ENCODE results near the gene NUP210L. TPM values are rescaled to one million over a fixed set of nuclear protein-coding genes. Genes with fewer than 3 reads are reported as not detected.

Gene NUP210L
- total and polyA plus RNA-seq, 9 of the 15 experiments (the other 6 are each of a cell fraction or from before 2014, with no cell fraction given): 0.01 to 0.04 TPM; not detected in 7

- TF ChIP-seq TOE1 (IDR thresholded peaks at IDR 0.05; ENCODE audit: borderline replicate concordance): 0 out of 2 replicates have a peak, but pooled peaks have one; percentile 31
- no peak for TF ChIP-seq TOE1 (CRISPR knock-in tag; IDR thresholded peaks at IDR 0.05; ENCODE audit: borderline replicate concordance, low read depth)
- TF ChIP-seq ZNF165 (CRISPR knock-in tag; IDR thresholded peaks at IDR 0.05; ENCODE audit: borderline replicate concordance): no peak
- peak; percentile 96 for TF ChIP-seq JUND (IDR thresholded peaks at IDR 0.05; ENCODE audit: borderline replicate concordance, low read depth, low read length)
- TF ChIP-seq JUND (tag; IDR thresholded peaks at IDR 0.05; ENCODE audit: borderline replicate concordance, low read depth, low read length): peak; percentile 90; the same call in 2 of the 3 replicates
- no peak for TF ChIP-seq RAD51 (IDR thresholded peaks at IDR 0.05; ENCODE audit: borderline replicate concordance, low read depth)
- TF ChIP-seq, protein P1, sequence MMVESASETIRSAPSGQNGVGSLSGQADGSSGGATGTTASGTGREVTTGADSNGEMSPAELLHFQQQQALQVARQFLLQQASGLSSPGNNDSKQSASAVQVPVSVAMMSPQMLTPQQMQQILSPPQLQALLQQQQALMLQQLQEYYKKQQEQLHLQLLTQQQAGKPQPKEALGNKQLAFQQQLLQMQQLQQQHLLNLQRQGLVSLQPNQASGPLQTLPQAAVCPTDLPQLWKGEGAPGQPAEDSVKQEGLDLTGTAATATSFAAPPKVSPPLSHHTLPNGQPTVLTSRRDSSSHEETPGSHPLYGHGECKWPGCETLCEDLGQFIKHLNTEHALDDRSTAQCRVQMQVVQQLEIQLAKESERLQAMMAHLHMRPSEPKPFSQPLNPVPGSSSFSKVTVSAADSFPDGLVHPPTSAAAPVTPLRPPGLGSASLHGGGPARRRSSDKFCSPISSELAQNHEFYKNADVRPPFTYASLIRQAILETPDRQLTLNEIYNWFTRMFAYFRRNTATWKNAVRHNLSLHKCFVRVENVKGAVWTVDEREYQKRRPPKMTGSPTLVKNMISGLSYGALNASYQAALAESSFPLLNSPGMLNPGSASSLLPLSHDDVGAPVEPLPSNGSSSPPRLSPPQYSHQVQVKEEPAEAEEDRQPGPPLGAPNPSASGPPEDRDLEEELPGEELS (CRISPR knock-in tag; IDR thresholded peaks at IDR 0.05; ENCODE audit: borderline replicate concordance): no peak
- TF ChIP-seq HES1 (IDR thresholded peaks at IDR 0.05; ENCODE audit: low read depth): no peak
- TF ChIP-seq KAT8 (IDR thresholded peaks at IDR 0.05; ENCODE audit: low read depth): no peak
- TF ChIP-seq, protein P2, sequence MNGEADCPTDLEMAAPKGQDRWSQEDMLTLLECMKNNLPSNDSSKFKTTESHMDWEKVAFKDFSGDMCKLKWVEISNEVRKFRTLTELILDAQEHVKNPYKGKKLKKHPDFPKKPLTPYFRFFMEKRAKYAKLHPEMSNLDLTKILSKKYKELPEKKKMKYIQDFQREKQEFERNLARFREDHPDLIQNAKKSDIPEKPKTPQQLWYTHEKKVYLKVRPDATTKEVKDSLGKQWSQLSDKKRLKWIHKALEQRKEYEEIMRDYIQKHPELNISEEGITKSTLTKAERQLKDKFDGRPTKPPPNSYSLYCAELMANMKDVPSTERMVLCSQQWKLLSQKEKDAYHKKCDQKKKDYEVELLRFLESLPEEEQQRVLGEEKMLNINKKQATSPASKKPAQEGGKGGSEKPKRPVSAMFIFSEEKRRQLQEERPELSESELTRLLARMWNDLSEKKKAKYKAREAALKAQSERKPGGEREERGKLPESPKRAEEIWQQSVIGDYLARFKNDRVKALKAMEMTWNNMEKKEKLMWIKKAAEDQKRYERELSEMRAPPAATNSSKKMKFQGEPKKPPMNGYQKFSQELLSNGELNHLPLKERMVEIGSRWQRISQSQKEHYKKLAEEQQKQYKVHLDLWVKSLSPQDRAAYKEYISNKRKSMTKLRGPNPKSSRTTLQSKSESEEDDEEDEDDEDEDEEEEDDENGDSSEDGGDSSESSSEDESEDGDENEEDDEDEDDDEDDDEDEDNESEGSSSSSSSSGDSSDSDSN (IDR thresholded peaks at IDR 0.05; ENCODE audit: borderline replicate concordance in 1 of 2, low read depth in 2 of 2, low read length in 2 of 2): no peak
- no peak for TF ChIP-seq ZNF785 (CRISPR knock-in tag; IDR thresholded peaks at IDR 0.05)
- TF ChIP-seq HMGN3 (IDR thresholded peaks at IDR 0.05; ENCODE audit: borderline replicate concordance, extremely low read depth, insufficient read length, low read depth, low read length): no peak
- TF ChIP-seq ZNF583 (CRISPR knock-in tag; IDR thresholded peaks at IDR 0.05): no peak
- TF ChIP-seq, protein P3, sequence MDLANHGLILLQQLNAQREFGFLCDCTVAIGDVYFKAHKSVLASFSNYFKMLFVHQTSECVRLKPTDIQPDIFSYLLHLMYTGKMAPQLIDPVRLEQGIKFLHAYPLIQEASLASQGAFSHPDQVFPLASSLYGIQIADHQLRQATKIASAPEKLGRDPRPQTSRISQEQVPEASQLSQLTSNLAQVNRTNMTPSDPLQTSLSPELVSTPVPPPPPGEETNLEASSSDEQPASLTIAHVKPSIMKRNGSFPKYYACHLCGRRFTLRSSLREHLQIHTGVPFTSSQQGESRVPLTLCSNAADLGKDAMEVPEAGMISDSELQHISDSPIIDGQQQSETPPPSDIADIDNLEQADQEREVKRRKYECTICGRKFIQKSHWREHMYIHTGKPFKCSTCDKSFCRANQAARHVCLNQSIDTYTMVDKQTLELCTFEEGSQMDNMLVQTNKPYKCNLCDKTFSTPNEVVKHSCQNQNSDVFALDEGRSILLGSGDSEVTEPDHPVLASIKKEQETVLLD (IDR thresholded peaks at IDR 0.05): peak; percentile 40
- no peak for TF ChIP-seq ZNF133 (CRISPR knock-in tag; IDR thresholded peaks at IDR 0.05)
- TF ChIP-seq, protein P4, sequence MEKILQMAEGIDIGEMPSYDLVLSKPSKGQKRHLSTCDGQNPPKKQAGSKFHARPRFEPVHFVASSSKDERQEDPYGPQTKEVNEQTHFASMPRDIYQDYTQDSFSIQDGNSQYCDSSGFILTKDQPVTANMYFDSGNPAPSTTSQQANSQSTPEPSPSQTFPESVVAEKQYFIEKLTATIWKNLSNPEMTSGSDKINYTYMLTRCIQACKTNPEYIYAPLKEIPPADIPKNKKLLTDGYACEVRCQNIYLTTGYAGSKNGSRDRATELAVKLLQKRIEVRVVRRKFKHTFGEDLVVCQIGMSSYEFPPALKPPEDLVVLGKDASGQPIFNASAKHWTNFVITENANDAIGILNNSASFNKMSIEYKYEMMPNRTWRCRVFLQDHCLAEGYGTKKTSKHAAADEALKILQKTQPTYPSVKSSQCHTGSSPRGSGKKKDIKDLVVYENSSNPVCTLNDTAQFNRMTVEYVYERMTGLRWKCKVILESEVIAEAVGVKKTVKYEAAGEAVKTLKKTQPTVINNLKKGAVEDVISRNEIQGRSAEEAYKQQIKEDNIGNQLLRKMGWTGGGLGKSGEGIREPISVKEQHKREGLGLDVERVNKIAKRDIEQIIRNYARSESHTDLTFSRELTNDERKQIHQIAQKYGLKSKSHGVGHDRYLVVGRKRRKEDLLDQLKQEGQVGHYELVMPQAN (IDR thresholded peaks at IDR 0.05; ENCODE audit: borderline replicate concordance): peak; percentile 38; the same call in 1 of the 2 replicates
- TF ChIP-seq TAF15 (IDR thresholded peaks at IDR 0.05; ENCODE audit: low read depth, low read length): no peak
- no peak for TF ChIP-seq HDAC3 (IDR thresholded peaks at IDR 0.05; ENCODE audit: borderline replicate concordance, partially characterized antibody)
- TF ChIP-seq PURB (CRISPR knock-in tag; IDR thresholded peaks at IDR 0.05; ENCODE audit: low read depth): no peak
These were observed 169.4 kb downstream of the NUP210L start (continued) for GRCh38 chr1:153985341-153985912.

All from K562 (cell line).